Measurements from ENCODE around the gene COL16A1. TPM values are rescaled to one million over a fixed set of nuclear protein-coding genes. Genes with fewer than 3 reads are reported as not detected.

The COL16A1 gene
- polyA plus RNA-seq, 3 donors, result 50.2 to 59.0 (median 56.5) TPM

GRCh38 chr1:31626223-31627207 lies 77.3 kb downstream of the COL16A1 start:
- no peak for DNase-seq

- no peak for DNase-seq
These were observed 78.1 kb downstream of the COL16A1 start for GRCh38 chr1:31625561-31626222.

- no peak for DNase-seq
These were observed 78.9 kb downstream of the COL16A1 start for GRCh38 chr1:31624731-31625514.

GRCh38 chr1:31624309-31624708 lies 79.5 kb downstream of the COL16A1 start:
- DNase-seq, result no peak

- DNase-seq, result no peak
These were observed 80.5 kb downstream of the COL16A1 start for GRCh38 chr1:31623365-31623764.

GRCh38 chr1:31621847-31622730 lies 81.7 kb downstream of the COL16A1 start:
- DNase-seq, result no peak

GRCh38 chr1:31621498-31621820 lies 82.4 kb downstream of the COL16A1 start:
- no peak for DNase-seq

- DNase-seq, result no peak
These were observed 83.0 kb downstream of the COL16A1 start for GRCh38 chr1:31620631-31621497.

- no peak for DNase-seq
These were observed 84.6 kb downstream of the COL16A1 start for GRCh38 chr1:31618916-31619846.

GRCh38 chr1:31617916-31618746 lies 85.7 kb downstream of the COL16A1 start:
- peak; percentile 53 for DNase-seq

GRCh38 chr1:31617218-31617915 lies 86.5 kb downstream of the COL16A1 start, which contains the start of gene HCRTR1:
HCRTR1 (plus strand) TSS chr1:31617689; CDS start chr1:31619193, 1,504 bp downstream.
- DNase-seq, result no peak

GRCh38 chr1:31615939-31616338 lies 87.9 kb downstream of the COL16A1 start:
- no peak for DNase-seq

- DNase-seq, result no peak
These were observed 88.4 kb downstream of the COL16A1 start for GRCh38 chr1:31615414-31615813.

- no peak for DNase-seq
These were observed 89.3 kb downstream of the COL16A1 start for GRCh38 chr1:31614414-31615005.

- peak; percentile 58 for DNase-seq
These were observed 94.2 kb downstream of the COL16A1 start for GRCh38 chr1:31609514-31610118.

- DNase-seq, result no peak
These were observed 96.5 kb downstream of the COL16A1 start for GRCh38 chr1:31607360-31607759.

Measured in renal pelvis (tissue), 4 donors.